CD4-positive, alpha-beta T cell treated with Interleukin-4 for 4 hours (primary cell): ENCODE data around the gene UPB1.
"Not testable (repeated sequence)": the region's sequence is repeated elsewhere in the genome, so short reads cannot be mapped to it uniquely, and the experiment has no call there.

Experiments
- DNase-seq: peaks from one replicate; pipeline ENCODE4 v3.0.0-alpha.2; 2020

Gene UPB1

DNA sequence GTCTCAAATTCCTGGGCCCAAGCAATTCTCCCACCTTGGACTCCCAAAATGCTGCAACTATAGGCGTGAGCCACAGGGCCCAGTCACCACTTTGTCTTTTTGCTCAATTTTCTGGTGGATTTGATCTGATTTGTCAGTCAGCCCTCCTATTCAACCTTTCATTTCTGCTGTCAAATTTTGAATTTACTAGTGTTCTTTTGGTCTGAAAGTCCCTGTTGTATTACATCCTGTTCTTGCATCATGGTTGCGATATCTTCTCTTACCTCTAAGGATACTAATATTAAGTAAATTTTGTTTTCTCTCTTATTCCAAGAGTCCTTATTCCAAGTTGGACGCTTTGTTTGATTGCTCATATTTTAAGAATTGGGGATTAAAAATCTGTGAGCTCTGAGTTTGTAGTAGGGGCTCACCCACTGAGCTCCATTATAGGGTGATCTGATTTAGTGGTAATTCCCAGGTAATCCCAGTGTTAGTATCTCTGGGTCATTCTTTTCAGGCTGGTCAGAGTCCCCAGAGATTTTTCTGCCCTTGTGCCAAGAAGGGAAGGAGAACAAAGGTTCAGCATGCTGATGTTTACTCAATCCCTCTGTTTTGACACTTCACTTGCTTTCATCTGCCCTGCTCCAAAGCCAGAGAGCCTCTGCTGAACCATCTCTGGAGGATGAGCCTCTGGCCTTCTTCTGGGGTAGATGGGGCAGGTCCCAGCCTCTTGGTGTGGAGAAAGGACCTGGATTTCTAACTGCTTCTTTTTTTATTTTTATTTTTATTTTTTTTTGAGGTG is 10.0 kb downstream of the UPB1 start:
- no peak for DNase-seq

DNA sequence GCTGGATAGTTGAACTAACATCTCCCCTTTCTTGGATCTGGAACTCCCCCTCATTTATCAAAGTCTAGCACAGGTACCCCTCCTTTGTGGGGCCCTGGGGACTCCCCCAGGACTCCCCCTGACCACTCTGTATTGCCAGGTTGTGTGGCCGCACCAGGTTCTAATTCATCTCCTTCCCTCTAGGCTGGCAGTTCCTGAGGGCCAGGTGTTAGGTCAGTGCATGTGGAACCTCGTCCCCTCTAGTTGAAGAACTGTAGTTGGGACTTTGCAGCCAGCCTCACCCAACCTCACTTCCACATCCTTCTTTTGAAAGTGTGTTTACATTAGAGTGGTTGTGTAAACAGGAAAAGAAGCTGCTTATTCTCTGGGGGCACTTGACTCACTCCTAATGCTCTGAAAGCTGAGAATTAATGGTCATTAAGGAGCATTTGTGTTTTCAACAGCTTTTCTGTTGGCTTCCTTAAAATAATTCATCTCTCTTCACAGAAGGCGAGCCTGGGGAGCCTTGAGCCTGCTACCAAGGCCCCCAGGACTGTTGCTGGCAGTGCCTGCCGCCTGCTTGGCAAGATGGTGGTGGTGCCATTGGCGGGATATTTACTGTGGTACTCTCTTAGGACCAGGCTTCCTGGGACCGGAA is 11.8 kb downstream of the UPB1 start:
- DNase-seq: no peak

DNA sequence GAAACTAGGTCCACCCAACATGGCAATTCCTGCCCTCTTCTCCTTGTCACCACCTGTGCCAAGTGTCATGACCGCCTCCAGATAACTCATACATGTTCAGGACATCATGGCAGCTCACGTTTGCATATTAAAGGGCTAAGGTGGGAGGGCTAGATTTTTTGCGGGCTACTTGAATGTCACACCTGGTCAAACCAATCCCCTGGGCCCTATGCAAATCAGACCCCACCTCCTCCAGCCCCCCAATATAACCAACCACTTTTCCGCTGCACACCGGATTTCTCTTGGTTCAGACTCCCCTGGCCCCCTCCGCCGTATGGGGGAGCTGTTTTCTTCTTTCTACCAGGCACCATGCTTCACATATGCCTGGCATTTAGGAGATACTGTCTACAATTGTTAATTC is 12.6 kb downstream of the UPB1 start:
- no peak for DNase-seq

DNA sequence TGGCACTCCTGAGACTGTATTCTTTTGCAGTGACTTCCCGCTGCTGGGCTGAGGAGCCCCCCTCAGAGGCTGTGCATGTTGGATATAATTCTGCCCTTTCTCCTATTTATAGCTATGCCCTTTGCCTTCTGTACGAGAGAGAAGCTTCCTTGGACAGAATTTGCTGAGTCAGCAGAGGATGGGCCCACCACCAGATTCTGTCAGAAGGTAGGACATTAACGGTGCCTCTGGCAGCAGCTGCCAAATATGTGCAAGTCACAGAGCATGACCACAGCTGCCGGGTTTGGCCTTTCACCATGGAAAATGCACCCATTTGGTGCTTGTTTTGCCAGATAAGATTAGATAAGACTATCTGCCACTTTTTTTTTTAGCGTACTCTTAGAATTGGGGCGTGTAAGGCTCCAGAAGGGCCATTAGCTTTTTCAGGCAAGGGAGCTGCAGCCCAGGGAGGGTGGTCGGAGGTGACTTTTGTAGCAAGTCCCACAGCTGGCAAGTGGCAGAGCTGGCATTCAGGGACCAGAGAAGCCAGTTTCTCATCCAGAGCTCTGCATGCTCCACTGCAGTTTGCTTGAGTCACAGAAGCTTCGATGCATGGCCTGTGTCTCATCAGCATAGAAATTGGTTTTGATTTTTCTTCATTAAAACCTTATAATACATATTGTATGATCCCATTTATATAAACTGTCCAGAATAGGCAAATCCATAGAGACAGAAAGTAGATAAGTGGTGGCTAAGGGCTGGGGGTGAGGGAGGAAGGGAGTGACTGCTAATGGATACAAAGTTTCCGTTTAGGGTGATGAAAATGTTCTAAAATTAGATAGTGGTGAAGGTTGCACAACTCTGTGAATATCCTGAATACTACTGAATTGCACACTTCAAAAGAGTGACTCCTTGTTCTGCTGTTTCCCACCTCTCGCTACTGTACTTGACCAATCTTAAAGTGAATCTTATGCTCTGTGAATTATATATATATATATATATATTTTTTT is 15.8 kb downstream of the UPB1 start:
- DNase-seq: no peak

DNA sequence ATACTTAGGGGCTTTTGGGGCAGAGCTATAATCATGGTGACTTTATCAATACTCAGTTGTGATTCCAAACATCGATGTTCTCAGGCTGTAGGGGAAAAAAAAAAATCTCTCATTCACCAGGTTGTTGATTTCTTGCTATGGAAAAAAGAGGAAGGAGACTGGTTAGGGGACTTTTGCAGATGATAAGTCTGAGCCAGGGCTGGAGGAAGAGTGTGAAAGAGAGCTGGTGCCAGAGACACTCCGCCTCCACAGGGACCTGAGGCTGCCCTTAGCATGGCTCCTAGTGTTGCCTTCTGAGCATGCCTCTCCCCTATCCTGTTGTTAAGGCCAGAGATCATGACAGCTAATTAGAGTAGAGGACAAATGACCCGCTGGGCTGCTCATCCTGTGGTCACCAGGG is 16.9 kb downstream of the UPB1 start:
- no peak for DNase-seq

DNA sequence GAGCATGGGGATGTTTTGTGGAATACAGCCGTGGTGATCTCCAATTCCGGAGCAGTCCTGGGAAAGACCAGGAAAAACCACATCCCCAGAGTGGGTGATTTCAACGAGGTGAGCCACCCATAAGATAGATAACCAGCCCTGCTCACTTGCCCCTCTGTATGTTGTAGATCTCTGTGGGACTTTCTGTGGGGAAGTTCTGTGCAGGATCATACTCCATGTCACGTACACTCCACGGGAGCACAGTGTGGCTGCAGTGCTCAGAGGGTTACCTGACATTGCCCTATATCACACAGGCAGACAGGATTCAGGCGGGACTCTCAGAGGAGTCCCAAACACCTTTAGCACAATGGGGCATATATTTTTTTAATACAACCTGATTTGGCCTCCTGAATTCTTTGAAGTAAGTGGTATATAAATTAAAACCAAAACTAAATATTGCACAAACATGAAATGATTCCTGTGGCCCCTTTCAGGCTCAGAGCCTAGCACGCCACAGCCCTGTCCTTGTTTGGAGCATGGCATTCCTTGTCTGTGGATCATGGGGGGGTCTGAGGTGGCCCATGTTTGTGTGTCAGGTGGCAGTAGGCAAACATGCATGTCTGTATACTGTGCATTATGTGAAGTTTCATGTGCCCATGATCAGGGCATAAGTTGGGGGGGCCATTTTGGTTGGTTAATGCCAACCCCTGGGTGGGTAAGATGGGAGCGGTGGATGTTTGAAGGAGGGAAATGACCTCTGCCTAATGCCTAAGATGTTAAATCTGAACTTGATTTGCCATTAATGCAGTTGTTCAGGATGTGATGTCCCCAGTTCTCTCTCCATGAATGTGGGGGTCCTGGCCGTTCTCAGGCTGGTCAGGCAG is 18.5 kb downstream of the UPB1 start:
- DNase-seq: no peak

DNA sequence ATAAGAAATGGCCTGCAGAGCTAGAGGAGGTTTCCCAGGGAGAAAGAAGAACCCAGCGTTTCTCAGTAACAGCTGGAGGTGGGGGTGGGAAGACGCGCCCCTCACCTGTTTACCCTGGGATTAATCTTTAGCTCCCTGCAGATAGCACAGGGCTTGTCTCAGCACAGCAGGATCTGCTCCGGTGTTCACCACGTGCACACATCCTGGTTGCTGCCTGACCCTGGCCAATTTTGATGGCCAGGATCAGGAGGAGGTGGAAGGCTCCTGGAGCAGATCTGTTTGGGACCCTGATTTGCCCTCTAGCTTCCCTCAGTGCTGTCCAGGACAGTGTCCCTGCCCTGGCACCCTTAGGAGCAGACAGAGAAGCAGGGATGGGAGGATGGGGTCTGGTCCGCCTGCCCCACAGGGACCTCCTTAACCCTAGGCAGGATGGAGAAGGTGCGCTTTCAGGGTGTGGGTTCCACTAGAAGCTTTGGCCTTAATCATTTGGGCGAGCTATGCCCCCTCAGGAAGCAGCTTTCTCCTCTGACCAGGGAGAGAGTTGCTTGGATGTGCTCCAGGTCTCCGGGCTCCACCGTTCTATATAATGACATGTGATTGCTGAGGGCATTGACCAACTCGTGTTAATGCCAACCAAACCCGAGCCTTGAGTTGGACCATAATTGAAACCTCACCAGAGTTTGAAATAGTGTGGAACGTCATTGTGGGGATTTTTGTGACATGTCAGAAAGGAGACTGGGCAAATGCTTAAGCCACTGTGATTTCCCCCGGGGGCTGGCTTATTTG is 19.3 kb downstream of the UPB1 start:
- DNase-seq: no peak

DNA sequence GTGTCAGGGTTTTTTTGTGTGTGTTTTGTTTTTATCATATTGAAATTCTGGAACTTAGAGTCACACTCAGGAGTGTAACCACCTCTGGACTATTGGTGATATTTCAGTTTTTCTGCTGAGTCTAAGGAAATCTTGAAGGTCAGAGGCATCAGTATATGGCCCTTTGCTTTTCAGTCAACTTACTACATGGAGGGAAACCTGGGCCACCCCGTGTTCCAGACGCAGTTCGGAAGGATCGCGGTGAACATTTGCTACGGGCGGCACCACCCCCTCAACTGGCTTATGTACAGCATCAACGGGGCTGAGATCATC is 19.9 kb downstream of the UPB1 start:
- DNase-seq: no peak

DNA sequence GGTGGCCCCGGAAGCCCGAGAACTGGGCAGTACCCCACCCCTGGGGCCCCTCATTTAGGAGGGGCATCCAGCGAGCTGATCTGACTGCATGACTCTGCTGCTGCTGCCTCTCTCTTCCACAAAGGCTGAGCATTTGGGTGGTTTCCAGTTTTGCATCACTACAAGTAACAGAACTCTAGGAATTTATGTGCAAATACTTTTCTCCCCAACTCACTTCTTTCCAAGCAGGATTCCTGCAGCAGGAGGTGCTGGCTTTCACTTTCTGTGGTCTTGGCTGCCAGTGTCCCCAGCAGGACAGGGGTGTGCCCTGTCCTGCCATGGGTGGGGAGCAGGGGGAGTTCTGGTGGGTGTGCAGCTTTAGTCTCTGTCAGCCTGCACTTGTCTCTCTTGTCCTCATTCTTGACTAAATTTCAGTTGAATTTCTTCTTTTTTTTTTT is 21.2 kb downstream of the UPB1 start:
- no peak for DNase-seq

DNA sequence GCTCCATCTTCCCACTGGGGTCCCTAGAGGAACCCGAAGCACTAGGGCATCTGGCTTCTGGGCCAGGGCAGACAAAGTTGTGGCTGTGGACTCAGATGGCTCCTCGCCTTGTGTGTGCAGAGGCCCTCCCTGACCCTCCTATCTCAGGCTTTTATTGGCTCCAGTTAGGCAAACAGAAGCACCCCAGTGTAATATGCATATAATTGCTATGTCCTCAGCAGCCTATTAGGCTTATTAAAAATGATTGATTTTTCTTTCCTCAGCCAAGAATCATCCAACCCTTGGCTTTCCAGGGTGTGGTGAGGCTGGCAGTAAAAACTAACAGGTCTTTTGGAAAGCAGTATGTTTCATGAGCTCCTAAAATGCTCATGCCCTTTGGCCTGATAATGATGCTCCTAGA is 22.3 kb downstream of the UPB1 start:
- no peak for DNase-seq

DNA sequence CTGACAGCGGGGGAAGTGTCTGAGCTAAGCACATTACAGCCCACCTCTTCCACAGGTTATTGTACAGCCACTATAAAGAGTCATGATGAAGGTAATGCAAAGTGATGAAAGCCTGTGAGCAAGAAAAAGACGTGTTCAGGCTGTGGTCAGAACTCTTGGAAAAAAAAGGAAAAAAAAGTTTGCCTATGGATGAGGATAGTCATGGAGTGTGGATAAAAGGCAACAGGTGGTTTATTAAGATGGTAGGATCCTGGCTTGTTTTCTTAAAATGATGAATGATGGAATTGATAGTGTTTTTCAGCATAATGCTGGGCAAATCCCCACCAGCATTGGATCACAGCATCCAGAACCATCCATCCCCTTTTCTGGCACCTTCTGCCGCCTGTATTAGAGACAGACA is 23.1 kb downstream of the UPB1 start:
- no peak for DNase-seq

DNA sequence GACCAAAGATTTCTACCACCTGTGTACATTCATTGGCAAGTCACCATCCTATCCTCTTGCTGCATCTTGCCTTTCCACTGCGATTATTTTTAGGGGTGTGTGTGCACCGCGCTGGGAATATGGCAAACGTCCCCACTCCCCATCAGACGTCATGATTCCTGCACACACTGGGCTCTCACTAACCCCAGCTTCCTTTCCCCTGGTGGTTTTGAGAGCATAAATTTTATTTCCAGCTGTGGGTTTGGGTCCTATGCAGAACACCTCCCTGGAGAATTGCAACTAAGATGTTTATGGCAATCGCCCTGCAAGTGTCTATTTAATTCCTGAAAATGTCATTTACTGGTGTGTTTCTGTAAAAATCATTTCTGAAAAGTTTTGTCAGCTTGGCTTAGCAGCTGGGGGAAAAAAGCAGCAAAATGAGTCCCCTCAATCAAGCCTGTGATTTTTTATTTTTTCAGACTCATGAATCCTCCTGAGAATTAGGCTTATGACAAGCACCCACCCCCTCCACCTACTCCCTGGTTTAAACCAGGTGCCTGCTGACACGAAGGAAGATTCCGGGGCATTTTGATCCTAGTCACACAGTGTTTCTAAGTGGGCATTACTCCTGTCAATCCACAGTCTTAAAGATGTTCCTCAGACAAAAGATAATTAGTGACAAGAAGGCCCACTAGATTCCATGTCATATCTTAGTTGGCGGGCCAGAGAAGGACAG is 23.8 kb downstream of the UPB1 start:
- no peak for DNase-seq

DNA sequence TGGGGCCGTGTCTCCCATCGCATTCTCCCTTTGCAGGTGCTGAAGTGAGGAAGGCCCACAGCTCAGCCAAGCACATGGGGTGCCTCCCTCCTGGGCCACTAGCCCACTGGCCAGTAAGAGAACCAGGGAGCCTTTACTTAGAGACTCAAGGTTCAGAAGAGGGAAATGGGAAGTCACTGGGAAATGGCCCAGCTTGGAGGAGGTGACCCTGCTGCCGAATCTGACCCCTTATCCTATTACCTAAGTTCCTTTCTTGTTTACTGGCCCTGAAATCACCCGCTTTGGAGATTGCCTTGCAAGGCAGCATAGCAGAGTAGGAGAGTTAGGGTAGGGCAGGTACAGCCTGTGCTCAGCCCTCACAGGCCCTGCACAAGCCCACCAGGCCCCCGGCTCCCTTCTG is 24.4 kb downstream of the UPB1 start:
- DNase-seq: no peak

DNA sequence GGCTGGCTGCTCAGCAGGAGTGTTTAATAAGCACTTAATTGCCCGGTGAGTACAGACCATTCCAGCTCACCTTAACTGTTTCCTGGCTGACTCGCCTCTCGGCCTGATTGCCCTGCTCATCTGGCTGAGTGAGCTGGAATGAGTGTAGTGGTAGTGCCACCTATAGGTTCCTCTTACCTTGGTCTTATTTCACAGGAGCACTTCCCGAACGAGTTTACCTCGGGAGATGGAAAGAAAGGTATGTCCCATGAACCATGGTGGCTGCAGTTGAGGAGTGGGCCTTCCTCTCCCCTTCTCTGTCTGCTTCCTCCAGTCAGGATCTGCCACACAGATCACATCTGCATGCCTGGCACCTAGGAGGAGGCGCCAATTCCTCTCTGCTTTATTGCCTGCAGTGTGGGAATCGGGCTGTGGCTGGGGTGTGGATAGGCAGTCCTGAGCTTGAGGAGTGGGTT is 26.7 kb downstream of the UPB1 start:
- peak; percentile 23 for DNase-seq

DNA sequence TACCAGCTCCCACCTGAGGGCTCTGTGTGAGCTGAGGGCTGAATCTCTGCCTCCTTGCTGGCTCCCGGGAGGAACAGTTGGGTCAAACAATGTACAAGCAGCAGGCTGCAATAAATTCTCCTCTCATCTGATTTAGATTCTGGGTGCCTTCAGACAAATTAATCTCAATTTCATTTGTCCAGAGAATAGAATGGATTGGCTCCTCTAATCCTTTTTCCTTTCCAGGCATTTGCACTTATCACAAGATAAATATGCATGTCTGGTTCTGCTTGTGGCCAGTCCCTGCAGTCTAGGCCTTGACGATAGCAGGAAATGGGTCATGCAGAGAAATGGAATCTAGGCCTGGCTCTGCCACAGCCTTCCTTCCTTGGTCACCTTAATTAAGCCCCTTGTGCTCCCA is 28.7 kb downstream of the UPB1 start:
- no peak for DNase-seq

DNA sequence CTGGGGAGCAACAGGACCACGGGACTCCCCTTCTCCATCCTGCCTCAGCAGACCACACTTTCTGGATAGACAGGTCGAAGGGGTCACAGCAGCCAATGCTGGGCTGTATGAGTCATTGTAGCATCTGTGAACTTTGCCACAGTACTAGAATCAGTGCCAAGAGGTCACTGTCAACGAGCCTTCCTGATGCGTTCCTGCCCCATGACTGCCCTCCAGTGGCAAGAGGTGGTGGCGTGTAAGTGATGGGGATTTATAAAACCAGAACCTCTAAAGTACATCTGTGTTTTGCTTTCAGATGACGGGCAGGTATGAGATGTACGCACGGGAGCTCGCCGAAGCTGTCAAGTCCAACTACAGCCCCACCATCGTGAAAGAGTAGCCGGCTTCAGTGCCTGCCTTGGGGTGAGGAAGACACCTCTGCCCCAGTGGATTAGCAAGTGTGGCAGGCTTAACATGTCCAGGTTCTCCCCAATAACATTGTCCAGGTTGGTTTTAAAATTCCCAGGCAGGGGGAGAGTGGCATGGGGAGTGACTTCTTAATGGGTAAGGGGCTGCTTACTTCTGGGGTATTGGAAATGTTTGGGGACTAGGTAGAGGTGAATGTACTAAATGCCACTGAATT is 30.4 kb downstream of the UPB1 start:
- peak; percentile 82 for DNase-seq

DNA sequence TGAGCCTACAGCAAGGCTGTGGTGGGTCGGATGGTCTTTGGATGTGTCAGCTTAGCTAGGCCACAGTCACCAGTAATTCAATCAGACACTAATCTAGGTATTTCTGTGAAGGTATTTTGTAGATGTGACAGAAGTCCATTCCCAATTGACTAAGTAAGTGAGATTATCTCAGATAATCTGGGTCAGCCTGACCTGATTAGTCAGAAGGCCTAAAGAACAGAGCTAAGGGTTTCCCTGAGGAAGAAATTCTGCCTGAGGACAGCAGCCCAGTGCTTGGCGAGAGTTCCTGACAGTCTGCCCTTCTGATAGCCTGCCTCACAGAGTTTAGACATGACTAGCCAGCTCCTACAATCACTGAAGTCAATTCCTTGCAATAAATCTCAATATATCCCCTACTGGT is 31.1 kb downstream of the UPB1 start:
- no peak for DNase-seq

DNA sequence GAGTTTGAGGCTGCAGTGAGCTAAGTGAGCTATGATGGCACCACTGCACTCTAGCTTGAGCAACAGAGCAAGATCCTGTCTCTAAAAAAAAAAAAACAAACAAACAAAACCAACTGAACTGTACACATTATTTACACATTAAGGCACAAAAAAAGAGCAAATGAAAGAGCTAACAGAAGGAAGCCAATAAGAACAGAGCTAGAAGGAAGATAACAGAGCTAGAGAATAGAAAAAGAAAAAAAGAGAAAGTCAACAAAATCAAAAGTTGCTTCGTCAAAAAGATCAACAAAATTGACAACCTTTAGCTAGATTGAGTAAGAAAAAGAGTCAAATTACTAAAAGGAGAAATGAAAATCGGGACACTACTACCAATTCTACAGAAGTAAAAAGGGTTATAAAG is 34.8 kb downstream of the UPB1 start:
- DNase-seq: no peak

DNA sequence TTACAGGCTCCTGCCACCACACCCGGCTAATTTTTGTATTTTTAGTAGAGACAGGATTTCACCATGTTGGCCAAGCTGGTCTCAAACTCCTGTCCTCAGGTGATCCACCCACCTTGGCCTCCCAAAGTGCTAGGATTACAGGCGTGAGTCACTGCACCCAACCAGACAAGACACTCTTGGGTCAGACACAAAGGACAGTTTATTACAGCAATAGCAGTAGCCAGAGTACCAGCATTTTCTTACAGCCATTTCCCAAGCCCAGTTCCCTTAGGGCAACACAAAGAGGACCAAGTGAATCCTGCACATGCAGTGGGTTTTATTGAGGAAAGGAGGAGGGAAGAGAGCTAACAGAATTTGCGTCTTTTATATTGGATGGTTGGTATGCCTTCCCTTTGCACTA is 35.8 kb downstream of the UPB1 start:
- DNase-seq: not testable (repeated sequence)

DNA sequence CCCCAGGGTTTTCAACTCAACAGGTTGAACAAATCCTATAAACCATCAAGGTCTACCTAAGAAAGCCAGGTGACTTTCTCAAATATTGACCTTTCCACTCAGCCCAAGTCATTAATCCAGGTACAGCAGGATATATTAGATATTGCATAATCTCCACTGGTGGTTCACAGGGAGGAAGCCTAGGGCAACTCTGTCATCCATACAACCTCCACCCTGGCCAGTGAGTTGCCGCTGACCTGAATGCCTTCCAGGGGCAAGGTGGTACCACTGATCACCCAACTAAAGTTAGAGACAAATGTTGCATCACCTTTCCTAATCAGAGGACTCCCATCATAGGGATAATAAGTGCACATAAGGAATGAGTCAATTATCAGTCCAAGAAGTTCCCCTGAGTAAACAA is 36.9 kb downstream of the UPB1 start:
- no peak for DNase-seq

DNA sequence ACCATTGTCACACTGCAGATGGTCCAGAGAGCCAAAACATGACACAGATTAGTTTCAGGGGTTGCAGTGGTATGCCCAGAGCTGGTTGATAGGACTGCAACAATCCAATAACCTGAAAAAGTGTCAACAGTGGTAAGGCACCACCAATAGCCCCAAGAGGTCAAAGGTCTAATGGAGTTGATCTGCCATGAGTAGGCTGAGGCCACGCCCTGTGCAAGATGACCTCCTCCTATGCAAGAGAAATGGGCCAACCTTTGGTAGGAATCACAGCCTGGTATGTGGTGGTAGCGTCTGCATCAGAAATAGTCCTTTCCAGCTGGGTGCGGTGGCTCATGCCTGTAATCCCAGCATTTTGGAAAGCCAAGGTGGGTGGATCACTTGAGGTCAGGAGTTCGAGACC is 40.2 kb downstream of the UPB1 start:
- no peak for DNase-seq
